Liver (tissue), 9 donors: ENCODE measurements around the gene DYSF. TPM values are rescaled to one million over a fixed set of nuclear protein-coding genes. Genes with fewer than 3 reads are reported as not detected.

Source experiments
- DNase-seq: peaks from one replicate; pipeline ENCODE4 v3.0.0-alpha.2; 2017; ENCODE audit warnings: low spot score
- H3K27ac ChIP-seq, 2 donors: one replicate each; pipeline ENCODE4 v1.7.0; 2013; ENCODE audit warnings: inconsistent platforms in 2 of 2, low read length in 2 of 2, control low read depth in 1 of 2, low read depth in 1 of 2, mild to moderate bottlenecking in 1 of 2
- H3K27me3 ChIP-seq, 4 donors: one replicate each; pipeline versions ENCODE4 v1.6.1 to v1.7.0; 2013; ENCODE audit warnings: low read length in 3 of 4, inconsistent platforms in 1 of 4, mild to moderate bottlenecking in 1 of 4, moderate library complexity in 1 of 4; ENCODE audit not compliant: control insufficient read depth in 4 of 4, insufficient read depth in 4 of 4
- H3K36me3 ChIP-seq, 4 donors: one replicate each; pipeline versions ENCODE4 v1.6.1 to v1.7.0; 2013; ENCODE audit warnings: low read length in 3 of 4, mild to moderate bottlenecking in 3 of 4, low read depth in 1 of 4, moderate library complexity in 1 of 4; ENCODE audit not compliant: control insufficient read depth in 4 of 4, insufficient read depth in 3 of 4
- H3K4me1 ChIP-seq, 4 donors: one replicate each; pipeline versions ENCODE4 v1.6.1 to v1.7.0; 2013; ENCODE audit warnings: low read length in 3 of 4, mild to moderate bottlenecking in 3 of 4, moderate library complexity in 1 of 4; ENCODE audit not compliant: control insufficient read depth in 4 of 4, insufficient read depth in 4 of 4
- H3K4me3 ChIP-seq, 3 donors: one replicate each; pipeline versions ENCODE4 v1.6.1 to v1.7.0; 2013; ENCODE audit warnings: low read length in 3 of 3, control low read depth in 1 of 3, low read depth in 1 of 3, mild to moderate bottlenecking in 1 of 3
- H3K9ac ChIP-seq, 2 donors: one replicate each; pipeline ENCODE4 v1.7.0; 2013; ENCODE audit warnings: low read length in 2 of 2, mild to moderate bottlenecking in 2 of 2, moderate library complexity in 2 of 2, control low read depth in 1 of 2, low read depth in 1 of 2
- H3K9me3 ChIP-seq, 4 donors: one replicate each; pipeline versions ENCODE4 v1.6.1 to v1.7.0; 2013; ENCODE audit warnings: low read length in 3 of 4; ENCODE audit not compliant: control insufficient read depth in 4 of 4
- CTCF ChIP-seq: fragments of 150-350 bp; IDR thresholded peaks from 2 replicates; pipeline ENCODE4 v1.5.1; 2017; ENCODE audit warnings: improper control_type of control experiment, low read depth, low read length; ENCODE audit not compliant: missing input control
- EGR1 ChIP-seq, 2 donors: IDR thresholded peaks; 2 replicates each; pipeline ENCODE4 v1.6.1; 2016 to 2018; ENCODE audit warnings: antibody characterized with exemption in 2 of 2, low read depth in 2 of 2
- FOXA1 ChIP-seq: IDR thresholded peaks from 2 replicates; pipeline ENCODE4 v1.6.1; 2016; ENCODE audit warnings: antibody characterized with exemption
- FOXA2 ChIP-seq: IDR thresholded peaks from 2 replicates; pipeline ENCODE4 v1.6.1; 2016; ENCODE audit warnings: antibody characterized with exemption
- GABPA ChIP-seq, 2 donors: IDR thresholded peaks in 1 of 2; conservative IDR thresholded peaks in 1 of 2; 2 replicates each; pipeline ENCODE4 v1.6.1; 2016; ENCODE audit warnings: antibody characterized with exemption in 2 of 2, mild to moderate bottlenecking in 1 of 2, moderate library complexity in 1 of 2
- HNF4A ChIP-seq, 2 donors: conservative IDR thresholded peaks; 2 replicates each; pipeline ENCODE4 v1.6.1; 2016; ENCODE audit warnings: antibody characterized with exemption in 2 of 2, mild to moderate bottlenecking in 2 of 2
- HNF4G ChIP-seq: IDR thresholded peaks from 2 replicates; pipeline ENCODE4 v1.6.1; 2016; ENCODE audit warnings: antibody characterized with exemption
- JUND ChIP-seq, 2 donors: IDR thresholded peaks; 2 replicates each; pipeline ENCODE4 v1.6.1; 2016; ENCODE audit warnings: antibody characterized with exemption in 2 of 2
- MAX ChIP-seq: IDR thresholded peaks from 2 replicates; pipeline ENCODE4 v1.6.1; 2016; ENCODE audit warnings: antibody characterized with exemption
- NR2F2 ChIP-seq: IDR thresholded peaks from 2 replicates; pipeline ENCODE4 v1.6.1; 2016; ENCODE audit warnings: antibody characterized with exemption
- RAD21 ChIP-seq, 2 donors: IDR thresholded peaks; 2 replicates each; pipeline ENCODE4 v1.6.1; 2016; ENCODE audit warnings: antibody characterized with exemption in 2 of 2, mild to moderate bottlenecking in 2 of 2
- REST ChIP-seq: IDR thresholded peaks from 2 replicates; pipeline ENCODE4 v1.6.1; 2016; ENCODE audit warnings: antibody characterized with exemption, mild to moderate bottlenecking
- RXRA ChIP-seq, 2 donors: IDR thresholded peaks; 2 replicates each; pipeline ENCODE4 v1.6.1; 2017 to 2018; ENCODE audit warnings: antibody characterized with exemption in 2 of 2, mild to moderate bottlenecking in 1 of 2
- TAF1 ChIP-seq: conservative IDR thresholded peaks from 2 replicates; pipeline ENCODE4 v1.6.1; 2016; ENCODE audit warnings: antibody characterized with exemption, mild to moderate bottlenecking
- ZBTB33 ChIP-seq: IDR thresholded peaks from 2 replicates; pipeline ENCODE4 v1.6.1; 2016; ENCODE audit warnings: antibody characterized with exemption
- WGBS: extraction: QIAGEN DNeasy Blood & Tissue Kit; methylation state at CpG from one replicate; pipeline ENCODE4 v1.1.7; 2013; 5-methylcytosine and 5-hydroxymethylcytosine counted together
- polyA plus RNA-seq, 2 donors: library from polyadenylated mRNA; stranded (reverse) in 1 of 2; unstranded in 1 of 2; fragments of 200-250 nt in 1 of 2; fragments of >200 nt in 1 of 2; fragmentation: Nextera tagmentation in 1 of 2; extraction: Ambion mirVana in 1 of 2; gene quantifications; one replicate each; pipeline versions ENCODE4 v1.2.1 to v1.2.3, GENCODE V29; 2013 to 2015
- total RNA-seq, 2 donors: library from RNA; depleted of rRNA; stranded (reverse); fragments of >200 nt; gene quantifications; one replicate each; pipeline ENCODE4 v1.2.3, GENCODE V29; 2014
- donor health status: healthy.
- donor health status: healthy.
- donor health status: healthy.
- donor health status: healthy.
- donor health status: healthy.

The DYSF gene
- total and polyA plus RNA-seq, 4 donors = 8.5 to 20.8 (median 13.6) TPM

- 61% methylated on average over 8 of the region's 8 CpGs for whole genome bisulfite sequencing
- Histone ChIP-seq H3K4me1 (peaks cover 0 to 6% (median 2%) of the 10 kb centered on the region in 4 donors), H3K4me3 (no peak overlapping the region), H3K9me3 (no peaks in the 10 kb centered on the region), H3K27me3 (no peaks in the 10 kb centered on the region), H3K9ac (no peak overlapping the region), H3K27ac (no peak overlapping the region), H3K36me3 (no peaks in the 10 kb centered on the region)
- DNase-seq = no peak
- TF ChIP-seq HNF4G (no peak), NR2F2 (peak; percentile 6), RXRA (IDR thresholded peaks at IDR 0.05) (no peak), JUND (IDR thresholded peaks at IDR 0.05) (no peak), ZBTB33 (no peak)
Observed at GRCh38 chr2:71711133-71711855, 257.9 kb downstream of the DYSF start.

DNA sequence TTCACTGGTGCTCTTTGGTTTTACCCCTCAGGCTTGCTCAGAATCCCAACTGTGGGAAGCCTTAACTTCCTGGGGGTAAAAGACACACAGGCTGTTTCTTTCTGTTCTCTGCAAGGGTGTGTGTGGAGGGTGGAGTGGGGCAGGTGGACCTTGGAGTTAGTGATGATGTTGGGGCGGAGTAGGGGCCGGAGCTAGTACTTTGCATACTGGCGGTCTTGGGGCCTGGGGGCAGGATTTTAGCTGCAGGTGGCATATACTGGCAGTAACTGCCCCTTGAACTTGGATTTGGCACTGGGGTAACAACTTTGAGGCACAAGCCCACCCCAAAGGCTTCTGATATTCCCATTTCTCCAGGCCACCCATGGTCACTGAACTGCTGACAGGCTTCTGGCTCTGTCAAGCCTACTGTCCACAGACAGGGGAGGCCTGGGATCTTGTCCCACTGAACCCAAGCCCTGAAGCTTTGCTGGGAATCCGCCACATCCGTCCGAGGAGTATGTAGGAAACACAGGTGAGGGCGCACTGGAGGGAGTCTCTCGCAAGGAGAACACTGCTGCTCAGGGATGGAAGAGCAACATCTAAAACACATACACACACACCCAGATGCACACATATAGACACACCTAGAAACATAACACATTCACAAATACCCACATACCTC, 258.9 kb downstream of the DYSF start:
- TF ChIP-seq EGR1 (IDR thresholded peaks at IDR 0.05; ENCODE audit: low read depth in 2 of 2) (no peak), FOXA2 (no peak), HNF4G (no peak), JUND (IDR thresholded peaks at IDR 0.05) (no peak), MAX (no peak), TAF1 (no peak), CTCF (no peak), REST (no peak), GABPA (IDR thresholded peaks at IDR 0.05 in 1 of 2, conservative IDR thresholded peaks at IDR 0.05 in 1 of 2) (no peak), RAD21 (IDR thresholded peaks at IDR 0.05) (no peak), ZBTB33 (no peak), FOXA1 (no peak), HNF4A (conservative IDR thresholded peaks at IDR 0.05) (no peak)
- Histone ChIP-seq H3K9me3 (no peaks in the 10 kb centered on the region), H3K27me3 (no peaks in the 10 kb centered on the region), H3K4me1 (peaks cover 0 to 6% (median 2%) of the 10 kb centered on the region in 4 donors), H3K27ac (no peak overlapping the region), H3K4me3 (no peak overlapping the region), H3K36me3 (no peaks in the 10 kb centered on the region), H3K9ac (no peak overlapping the region)
- DNase-seq = no peak
- WGBS = 96% methylated on average over 8 of the region's 8 CpGs
